ENCODE results near the gene FBXW4.
"Not testable (repeated sequence)": the region's sequence is repeated elsewhere in the genome, so short reads cannot be mapped to it uniquely, and the experiment has no call there.

FBXW4 gene

DNA sequence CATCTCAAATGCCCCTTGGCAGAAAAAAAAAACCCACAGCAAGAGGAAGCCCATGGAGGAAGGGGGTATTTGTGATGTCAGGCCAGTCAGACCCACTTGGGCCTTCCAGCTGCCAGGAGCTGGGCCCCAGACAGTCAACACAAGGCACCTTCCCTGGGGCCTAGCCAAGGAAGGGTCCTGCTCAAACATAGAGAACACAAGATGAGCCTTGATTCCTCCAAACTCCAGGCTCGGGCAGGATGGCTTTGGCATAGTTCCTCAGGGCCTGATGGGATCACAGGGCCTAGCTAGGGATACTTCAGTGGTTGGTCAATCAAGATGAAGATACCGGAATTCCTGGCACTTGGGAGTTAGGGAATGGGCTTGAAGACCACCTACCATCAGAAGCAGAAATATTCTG, 76.1 kb downstream of the FBXW4 start:
- DNase-seq (ENCODE audit: low spot score) (no peak), FAIRE-seq (no peak)

GRCh38 chr10:101617824-101618568, 77.0 kb downstream of the FBXW4 start:
- no peak for FAIRE-seq
- no peak for DNase-seq (ENCODE audit: low spot score)

DNA sequence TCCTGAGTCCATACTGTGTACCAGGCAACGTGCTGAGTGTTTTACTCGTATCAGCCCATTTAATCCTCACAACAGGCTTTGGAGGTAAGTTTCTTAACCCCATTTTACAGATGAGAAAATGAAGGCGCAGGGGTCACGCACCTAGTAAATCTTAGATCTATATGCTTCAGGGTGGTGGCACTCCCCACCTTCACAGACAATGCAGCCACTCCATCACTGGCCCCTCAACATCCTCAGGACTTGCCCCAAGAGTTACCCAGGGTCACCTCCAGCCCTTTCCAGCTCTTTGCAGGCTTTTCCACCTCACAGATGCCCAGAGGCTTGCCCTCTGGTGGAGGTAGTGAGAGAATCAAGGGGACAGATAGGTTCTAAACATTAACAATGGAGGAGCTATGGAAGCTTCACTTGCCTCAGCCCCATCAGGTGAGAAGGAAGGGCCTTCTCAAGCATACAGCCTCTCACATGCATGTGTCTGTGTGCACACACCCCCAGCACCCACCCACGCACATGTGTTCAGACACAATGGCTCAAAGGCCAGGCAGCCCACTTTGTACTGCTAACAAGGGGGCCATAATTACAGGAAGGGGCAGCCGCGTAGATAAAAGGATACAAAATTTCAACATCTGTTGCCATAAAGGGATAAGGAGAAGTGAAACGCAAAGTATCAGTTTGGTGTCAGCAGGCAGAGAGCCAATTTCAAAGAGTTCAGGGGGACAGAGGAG, 77.7 kb downstream of the FBXW4 start:
- FAIRE-seq (no peak), DNase-seq (ENCODE audit: low spot score) (no peak)

DNA sequence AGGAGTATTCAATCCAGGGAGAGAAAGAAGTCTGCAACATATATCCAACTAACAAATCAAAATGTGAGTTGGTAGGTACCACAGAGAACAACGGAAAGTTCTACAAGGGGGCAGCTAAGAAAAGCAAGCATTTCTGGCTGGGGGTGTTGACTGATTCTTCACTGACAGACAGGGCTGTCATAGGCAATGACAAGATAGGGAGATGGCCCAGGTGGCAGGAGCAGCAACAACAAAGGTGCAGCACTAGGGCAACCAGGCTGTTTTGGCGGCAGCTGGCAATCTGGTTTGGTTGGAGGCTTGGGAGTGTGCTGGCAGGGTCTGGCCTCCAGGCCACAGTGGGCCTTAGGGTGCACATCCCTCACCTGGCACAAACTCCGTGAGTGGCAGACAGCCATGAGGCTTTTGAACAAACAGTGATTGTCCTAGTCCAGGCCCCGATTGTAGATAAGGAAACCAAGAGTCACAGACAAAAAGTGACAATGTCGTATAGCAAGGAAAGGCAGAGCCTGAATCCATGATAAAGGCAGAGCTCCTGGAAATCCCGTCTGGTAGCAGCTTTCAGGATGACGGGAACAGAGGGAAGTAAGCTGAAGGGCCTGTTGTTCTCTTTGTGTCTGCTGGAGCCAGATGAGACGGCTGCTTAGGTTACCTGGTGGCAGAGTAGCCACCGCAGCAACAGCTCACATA, 78.4 kb downstream of the FBXW4 start:
- DNase-seq (ENCODE audit: low spot score) (no peak), FAIRE-seq (no peak)

DNA sequence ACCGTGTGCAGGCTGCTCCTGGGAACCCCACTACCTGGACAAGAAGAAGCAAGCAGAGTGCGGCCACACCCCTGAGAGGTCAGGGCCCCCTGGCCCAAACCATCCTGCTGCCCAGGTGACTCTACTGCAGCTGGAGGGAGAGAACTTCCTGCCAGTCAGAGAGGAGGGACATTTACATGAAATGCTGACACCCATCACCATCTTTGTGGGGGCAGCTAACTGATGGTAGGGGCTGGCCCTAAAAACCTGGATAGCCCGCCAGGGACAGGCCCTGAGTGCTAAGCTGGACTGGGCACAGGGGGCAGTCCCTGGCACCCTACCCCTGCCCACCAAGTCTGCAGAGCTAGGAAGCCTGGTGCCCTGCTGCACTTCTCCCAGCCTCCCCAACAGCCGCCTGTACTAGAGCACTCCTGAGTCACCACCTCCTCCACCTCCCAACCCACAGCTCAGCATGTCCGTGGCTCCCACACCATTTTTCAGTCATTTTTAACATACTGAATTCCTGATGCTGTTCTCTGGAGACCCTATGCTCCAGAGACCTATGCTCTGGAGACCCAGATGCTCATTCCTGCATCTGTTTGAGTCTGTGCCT, 79.3 kb downstream of the FBXW4 start:
- no peak for FAIRE-seq
- DNase-seq (ENCODE audit: low spot score), result no peak

- no peak for FAIRE-seq
- DNase-seq (ENCODE audit: low spot score), result no peak
Observed at GRCh38 chr10:101614663-101615524, 80.1 kb downstream of the FBXW4 start.

- no peak for FAIRE-seq
Observed at GRCh38 chr10:101613646-101614045, 81.3 kb downstream of the FBXW4 start.

DNA sequence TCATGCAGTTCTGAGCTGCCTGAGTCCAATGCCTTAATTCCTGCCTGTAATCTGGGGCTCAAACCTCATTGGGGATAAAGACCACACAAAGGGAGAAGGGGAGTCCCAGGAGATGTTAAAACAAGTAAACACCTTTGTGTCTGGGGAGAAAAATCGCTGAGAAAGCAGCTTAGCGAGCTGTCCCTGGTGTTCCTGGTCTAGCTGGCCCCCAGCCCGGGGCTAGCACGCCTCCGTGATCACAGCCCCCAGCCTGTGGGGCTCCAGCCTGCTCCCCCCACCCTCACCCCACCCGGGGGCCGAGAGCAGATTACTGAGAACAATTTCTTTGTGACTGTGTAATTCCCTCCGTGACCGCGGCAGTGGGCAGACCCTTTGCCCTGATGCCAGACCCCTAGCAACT, 82.1 kb downstream of the FBXW4 start:
- no peak for FAIRE-seq
- no peak for DNase-seq (ENCODE audit: low spot score)

More at GRCh38 chr10:101613646-101614045, 81.3 kb downstream of the FBXW4 start:
- no peak for DNase-seq (ENCODE audit: low spot score)

DNA sequence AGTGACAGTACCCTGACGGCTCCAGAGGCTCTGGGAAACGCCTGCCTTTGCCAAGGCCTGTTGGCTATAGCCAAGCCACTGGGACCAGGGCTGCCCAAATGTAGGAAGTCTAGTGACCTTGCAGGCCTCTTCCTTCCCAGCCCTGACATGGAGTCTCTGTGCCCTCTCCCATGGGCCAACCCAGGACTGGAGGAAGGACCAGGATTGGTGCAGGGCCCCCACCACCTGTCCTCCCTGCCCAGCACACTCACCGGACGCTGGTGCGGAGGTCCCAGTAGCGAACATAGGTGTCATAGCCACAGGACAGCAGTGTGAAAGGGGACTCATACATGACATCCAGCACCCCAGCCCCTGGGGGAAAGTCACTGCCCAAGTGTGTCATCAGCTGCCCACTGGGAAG, 82.9 kb downstream of the FBXW4 start:
- DNase-seq (ENCODE audit: low spot score) (no peak), FAIRE-seq (no peak)

GRCh38 chr10:101611096-101611905, 83.7 kb downstream of the FBXW4 start:
- no peak for DNase-seq (ENCODE audit: low spot score)
- no peak for FAIRE-seq

DNA sequence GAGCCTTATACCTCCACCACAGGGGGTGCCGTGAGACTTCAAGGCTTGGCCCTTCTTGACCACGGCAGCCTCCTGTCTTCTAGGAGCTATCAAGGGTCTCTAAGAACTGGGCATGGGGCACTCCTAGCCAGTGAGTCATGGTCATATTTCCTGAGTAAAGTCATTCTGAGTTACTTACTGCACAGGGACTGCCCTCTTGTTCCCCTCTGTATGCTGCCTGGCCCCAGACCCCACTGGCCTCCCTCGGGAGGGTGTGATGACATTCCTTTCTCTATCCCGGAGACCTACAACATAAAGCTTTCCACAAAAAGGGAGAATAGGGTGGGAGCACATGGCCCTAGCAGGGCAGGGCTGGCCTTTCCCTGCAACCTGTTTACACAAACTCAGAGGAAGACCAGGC, 85.5 kb downstream of the FBXW4 start:
- DNase-seq (ENCODE audit: low spot score) (no peak), FAIRE-seq (no peak)

- DNase-seq (ENCODE audit: low spot score), result no peak
Observed at GRCh38 chr10:101607124-101607523, 87.8 kb downstream of the FBXW4 start.

GRCh38 chr10:101602761-101603398, 92.1 kb downstream of the FBXW4 start:
- FAIRE-seq (no peak), DNase-seq (ENCODE audit: low spot score) (peak; percentile 43)

More at GRCh38 chr10:101607124-101607523, 87.8 kb downstream of the FBXW4 start:
- no peak for FAIRE-seq

DNA sequence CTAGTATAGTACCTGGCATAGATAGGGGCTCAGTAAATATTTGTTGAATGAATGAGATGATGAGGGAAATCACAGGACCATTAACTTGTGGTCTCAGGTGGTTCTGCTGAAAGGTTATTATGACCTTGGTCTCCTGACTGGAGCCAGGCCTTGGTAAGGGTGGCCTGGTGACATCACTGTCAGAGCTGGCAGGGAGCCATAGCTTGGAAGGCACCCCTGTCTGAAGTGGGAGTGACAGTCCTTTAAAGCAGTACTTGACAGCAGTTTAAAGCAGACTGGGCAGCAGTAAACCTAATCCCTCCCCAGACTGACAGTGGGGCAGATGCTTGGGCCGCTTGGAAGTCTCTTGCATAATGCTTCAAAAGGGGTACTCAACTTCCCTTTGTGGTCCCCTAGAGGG, 93.4 kb downstream of the FBXW4 start:
- no peak for DNase-seq (ENCODE audit: low spot score)
- no peak for FAIRE-seq

DNA sequence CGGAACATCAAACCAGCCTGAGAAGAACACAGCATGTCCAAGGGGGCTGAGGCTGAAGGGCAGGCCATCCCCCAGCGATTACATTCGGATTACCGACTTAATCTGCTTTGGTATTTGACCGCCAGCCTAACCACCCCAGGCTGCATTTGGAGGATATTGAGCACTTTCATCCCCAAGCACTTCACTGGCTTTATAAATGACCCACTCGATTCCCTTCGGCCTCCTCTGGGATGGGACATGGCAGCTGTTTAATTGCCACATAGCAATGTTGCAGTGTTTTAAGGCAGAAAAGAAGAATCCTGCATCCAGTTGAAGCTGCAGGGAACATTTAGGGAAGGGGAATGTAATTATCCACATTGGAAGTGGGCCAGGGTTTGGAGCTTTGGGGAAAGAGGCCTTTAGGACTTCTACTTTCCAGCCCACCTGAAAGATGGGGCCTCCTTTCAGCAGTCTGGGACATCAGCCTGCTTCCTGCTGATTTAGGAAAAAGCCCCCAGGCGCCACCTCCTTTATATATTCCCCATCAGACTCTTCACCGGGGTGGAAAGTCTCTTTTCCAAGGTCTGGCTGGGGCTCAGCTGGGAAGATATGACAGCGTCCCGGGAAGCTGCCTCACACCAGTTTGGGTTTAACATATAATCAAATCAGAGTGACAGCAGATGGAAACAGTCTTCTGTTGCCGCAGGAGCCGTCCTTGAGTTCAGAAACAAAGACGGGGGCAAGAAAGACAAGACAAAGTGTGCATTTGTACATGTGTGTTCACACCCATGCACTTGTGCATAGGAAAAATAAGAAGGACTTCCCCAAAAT, 97.7 kb downstream of the FBXW4 start:
- no peak for DNase-seq (ENCODE audit: low spot score)
- no peak for FAIRE-seq

DNA sequence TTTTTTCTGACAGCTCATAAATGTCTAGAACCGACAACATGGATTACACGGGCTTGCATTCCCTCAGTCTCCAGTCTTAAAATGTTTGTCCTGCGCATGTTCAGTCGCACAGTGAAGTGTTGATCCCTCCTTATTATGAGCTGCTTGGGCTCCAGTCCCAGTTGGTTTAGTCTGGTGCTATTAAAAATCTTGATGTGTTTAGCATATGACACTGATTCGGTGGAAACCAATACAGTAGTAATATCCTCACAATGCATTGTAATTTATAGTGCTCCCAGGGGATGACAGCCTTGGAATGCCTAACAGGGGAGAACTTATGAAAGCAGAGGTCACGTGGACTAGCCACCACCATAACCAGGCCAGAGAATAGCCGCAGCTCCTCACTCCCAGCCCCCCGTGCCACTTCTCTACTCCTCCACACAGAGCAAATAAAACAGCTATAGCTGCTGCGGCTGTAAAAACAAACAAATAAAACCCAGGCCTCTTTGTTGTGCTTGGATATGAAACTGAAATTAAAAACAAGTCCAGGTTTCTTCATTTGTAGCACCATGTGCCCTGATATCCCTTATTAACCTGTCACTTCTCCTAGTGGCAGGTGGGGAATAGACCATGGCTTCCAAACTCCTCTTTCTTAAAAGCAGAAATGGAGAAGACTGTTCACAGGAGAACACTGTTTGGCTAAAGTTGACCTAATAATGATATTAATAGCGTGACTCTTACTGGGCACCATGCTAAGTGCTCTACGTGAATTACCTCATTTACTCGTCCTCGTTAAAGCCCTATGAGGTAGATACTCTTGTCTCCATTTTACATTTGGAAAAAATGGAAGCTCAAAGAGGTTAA, 99.2 kb downstream of the FBXW4 start:
- DNase-seq (ENCODE audit: low spot score) (no peak), FAIRE-seq (no peak)

DNA sequence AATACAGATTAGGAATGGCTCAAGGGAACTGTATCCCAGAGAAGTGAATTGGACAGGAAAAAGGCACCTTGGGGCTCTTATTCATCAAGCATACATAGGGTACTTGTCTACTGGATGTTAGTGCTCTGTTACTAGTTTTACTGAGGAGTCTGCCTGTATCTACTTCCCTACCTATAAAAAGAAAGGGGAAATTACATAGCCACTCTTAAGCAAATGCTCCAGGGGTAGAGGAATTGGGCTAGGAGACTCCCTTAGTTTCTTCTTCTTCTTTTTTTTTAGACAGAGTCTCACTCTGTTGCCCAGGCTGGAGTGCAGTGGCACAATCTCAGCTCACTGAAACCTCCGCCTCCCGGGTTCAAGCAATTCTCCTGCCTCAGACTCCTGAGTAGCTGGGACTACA, 101.6 kb downstream of the FBXW4 start:
- FAIRE-seq, result not testable (repeated sequence)

GRCh38 chr10:101588879-101589278, 106.1 kb downstream of the FBXW4 start:
- FAIRE-seq, result no peak
- peak; percentile 25 for DNase-seq (ENCODE audit: low spot score)

More for the DNA sequence above, 101.6 kb downstream of the FBXW4 start:
- DNase-seq (ENCODE audit: low spot score), result not testable (repeated sequence)

Measured in RCC 7860 (cell line).